ENCODE measurements around the gene ELOVL1. TPM values are rescaled to one million over a fixed set of nuclear protein-coding genes. Genes with fewer than 3 reads are reported as not detected.

The ELOVL1 gene
- polyA plus RNA-seq, 2 of the 4 experiments (the other 2 are of a cell fraction): 105 to 124 TPM

- peaks cover 43% of the 10 kb centered on the region for H3K4me1 ChIP-seq
- peak overlapping the region; percentile 79 for H3K4me2 ChIP-seq
- CTCF ChIA-PET: no interaction called here
- no peaks in the 10 kb centered on the region for H3K9me3 ChIP-seq
- DNase-seq (ENCODE audit: low read depth in 1 of 2, low spot score in 1 of 2) (no peak), FAIRE-seq (no peak), ATAC-seq (no peak)
- POLR2A ChIA-PET: no interaction called here
- TF ChIP-seq PHF8 (IDR thresholded peaks at IDR 0.05; ENCODE audit: borderline replicate concordance, low read depth): no peak
- TF ChIP-seq RFX5 (IDR thresholded peaks at IDR 0.05): no peak
- TF ChIP-seq EP300 (IDR thresholded peaks at IDR 0.05): no peak
- TF ChIP-seq, protein P1, sequence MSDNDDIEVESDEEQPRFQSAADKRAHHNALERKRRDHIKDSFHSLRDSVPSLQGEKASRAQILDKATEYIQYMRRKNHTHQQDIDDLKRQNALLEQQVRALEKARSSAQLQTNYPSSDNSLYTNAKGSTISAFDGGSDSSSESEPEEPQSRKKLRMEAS (IDR thresholded peaks at IDR 0.05): no peak
- 82% methylated on average over 4 of the region's 4 CpGs for WGBS (ENCODE audit: missing lambda C conversion rate)
- H3K27ac ChIP-seq: peak overlapping the region in 1 of 2 experiments; percentile 97; a peak in 2 of 6 replicates
- H3K4me3 ChIP-seq: peak overlapping the region; percentile 62
Observed at GRCh38 chr1:43360616-43361015, 7.2 kb downstream of the ELOVL1 start.

GRCh38 chr1:43359696-43360095, 8.1 kb downstream of the ELOVL1 start:
- no peak for TF ChIP-seq KDM5A (IDR thresholded peaks at IDR 0.05)
- TF ChIP-seq SREBF2 (IDR thresholded peaks at IDR 0.05): no peak
- no peak for TF ChIP-seq HES2 (IDR thresholded peaks at IDR 0.05)
- no peak for TF ChIP-seq CHD4 (IDR thresholded peaks at IDR 0.05; ENCODE audit: borderline replicate concordance)
- WGBS (ENCODE audit: missing lambda C conversion rate): 4% methylated on average over 9 of the region's 11 CpGs
- H3K27ac ChIP-seq: peak overlapping the region; percentile 84 to 97
- POLR2A ChIA-PET: interaction anchor here (1.8 kb wide), 1 partner anchor 55 kb away, joined by 5 read pairs; no protein-coding TSS in a partner anchor
- DNase-seq (ENCODE audit: low read depth in 1 of 2, low spot score in 1 of 2) (no peak), FAIRE-seq (no peak), ATAC-seq (no peak)
- peak overlapping the region; percentile 79 for H3K4me2 ChIP-seq
- CTCF ChIA-PET: interaction anchor here (3.3 kb wide), 1 partner anchor 23 kb away, joined by 9 read pairs; no protein-coding TSS in a partner anchor
- H3K4me3 ChIP-seq: peak overlapping the region; percentile 62
- peaks cover 41% of the 10 kb centered on the region for H3K4me1 ChIP-seq
- H3K9me3 ChIP-seq: no peaks in the 10 kb centered on the region

GRCh38 chr1:43358746-43359693, 8.8 kb downstream of the ELOVL1 start, which contains the start of gene CDC20:
Gene CDC20, plus strand, starts transcription at chr1:43358981. Its CDS starts 235 bp downstream, at chr1:43359216.
- ATAC-seq (peak; percentile 91 to 96), DNase-seq (ENCODE audit: low read depth in 1 of 2, low spot score in 1 of 2) (peak; percentile 68 to 95), FAIRE-seq (no peak)
- 10% methylated on average over 2 of the region's 59 CpGs for WGBS (ENCODE audit: missing lambda C conversion rate)
- POLR2A ChIA-PET: interaction anchor here (0.5 to 2.6 kb wide), 12 partner anchors 9 to 587 kb away, joined by 3 to 37 read pairs (median 5); partner anchors contain the start of genes ELOVL1, MED8 and SZT2
- CTCF ChIA-PET: interaction anchor here (0.8 to 3.3 kb wide), 6 partner anchors 11 to 193 kb away, joined by 3 to 9 read pairs (median 3); no protein-coding TSS in a partner anchor
- Histone ChIP-seq H3K4me2 (peak within 1 kb of the TSS; percentile 91), H3K4me1 (peaks cover 41% of the 10 kb centered on the region), H3K27ac (peak within 1 kb of the TSS; percentile 92 to 97), H3K4me3 (peak within 1 kb of the TSS; percentile 62), H3K9me3 (no peaks in the 10 kb centered on the region)
- TF ChIP-seq CHD2 (IDR thresholded peaks at IDR 0.05; ENCODE audit: low read length, partially characterized antibody): peak; percentile 91
- TF ChIP-seq MYC (IDR thresholded peaks at IDR 0.05; ENCODE audit: borderline replicate concordance, low read length): no peak
- no peak for TF ChIP-seq MAFK (IDR thresholded peaks at IDR 0.05; ENCODE audit: partially characterized antibody)
- peak; percentile 42; the same call in 1 of the 2 replicates for TF ChIP-seq POLR2A (IDR thresholded peaks at IDR 0.05; ENCODE audit: low read length)
- no peak for TF ChIP-seq CHD4 (IDR thresholded peaks at IDR 0.05; ENCODE audit: borderline replicate concordance)
- peak; percentile 81 for TF ChIP-seq KDM5A (IDR thresholded peaks at IDR 0.05)
- TF ChIP-seq, protein P2, sequence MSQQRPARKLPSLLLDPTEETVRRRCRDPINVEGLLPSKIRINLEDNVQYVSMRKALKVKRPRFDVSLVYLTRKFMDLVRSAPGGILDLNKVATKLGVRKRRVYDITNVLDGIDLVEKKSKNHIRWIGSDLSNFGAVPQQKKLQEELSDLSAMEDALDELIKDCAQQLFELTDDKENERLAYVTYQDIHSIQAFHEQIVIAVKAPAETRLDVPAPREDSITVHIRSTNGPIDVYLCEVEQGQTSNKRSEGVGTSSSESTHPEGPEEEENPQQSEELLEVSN (IDR thresholded peaks at IDR 0.05; ENCODE audit: borderline replicate concordance, low read depth): no peak
- no peak for TF ChIP-seq EHF (CRISPR knock-in tag; IDR thresholded peaks at IDR 0.05)
- TF ChIP-seq REST (IDR thresholded peaks at IDR 0.05): peak; percentile 88
- no peak for TF ChIP-seq NFE2L2 (conservative IDR thresholded peaks at IDR 0.05; ENCODE audit: low read length)
- TF ChIP-seq, protein P3, sequence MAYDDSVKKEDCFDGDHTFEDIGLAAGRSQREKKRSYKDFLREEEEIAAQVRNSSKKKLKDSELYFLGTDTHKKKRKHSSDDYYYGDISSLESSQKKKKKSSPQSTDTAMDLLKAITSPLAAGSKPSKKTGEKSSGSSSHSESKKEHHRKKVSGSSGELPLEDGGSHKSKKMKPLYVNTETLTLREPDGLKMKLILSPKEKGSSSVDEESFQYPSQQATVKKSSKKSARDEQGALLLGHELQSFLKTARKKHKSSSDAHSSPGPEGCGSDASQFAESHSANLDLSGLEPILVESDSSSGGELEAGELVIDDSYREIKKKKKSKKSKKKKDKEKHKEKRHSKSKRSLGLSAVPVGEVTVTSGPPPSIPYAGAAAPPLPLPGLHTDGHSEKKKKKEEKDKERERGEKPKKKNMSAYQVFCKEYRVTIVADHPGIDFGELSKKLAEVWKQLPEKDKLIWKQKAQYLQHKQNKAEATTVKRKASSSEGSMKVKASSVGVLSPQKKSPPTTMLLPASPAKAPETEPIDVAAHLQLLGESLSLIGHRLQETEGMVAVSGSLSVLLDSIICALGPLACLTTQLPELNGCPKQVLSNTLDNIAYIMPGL (CRISPR knock-in tag; IDR thresholded peaks at IDR 0.05; ENCODE audit: borderline replicate concordance): no peak
- no peak for TF ChIP-seq KDM1A (IDR thresholded peaks at IDR 0.05; ENCODE audit: low read depth)
- no peak for TF ChIP-seq HEYL (CRISPR knock-in tag; IDR thresholded peaks at IDR 0.05)
- peak in 1 of 2 experiments; percentile 50; a peak in 2 of 5 replicates for TF ChIP-seq JUN (IDR thresholded peaks at IDR 0.05)

Measured in A549 (cell line).